ENCODE results near the gene TAF10. TPM values are rescaled to one million over a fixed set of nuclear protein-coding genes. Genes with fewer than 3 reads are reported as not detected.

Gene TAF10
- total RNA-seq, 1 donor from 2014 or later = 87.8 TPM

- TF ChIP-seq CTCF (IDR thresholded peaks at IDR 0.05) = no peak
- DNase-seq (no peak), ATAC-seq (no peak)
- Histone ChIP-seq H3K27ac (no peak overlapping the region), H3K36me3 (peaks cover 30% of the 10 kb centered on the region), H3K4me1 (peaks cover 19% of the 10 kb centered on the region), H3K9me3 (no peaks in the 10 kb centered on the region), H3K27me3 (no peaks in the 10 kb centered on the region), H3K4me3 (peak overlapping the region; percentile 78)
- intact Hi-C loops (cut with DNase I) = no loop called here
Measured at GRCh38 chr11:6617315-6617781, 5.3 kb upstream of the TAF10 start.

GRCh38 chr11:6616596-6617250 lies 4.7 kb upstream of the TAF10 start:
- no peaks in the 10 kb centered on the region for H3K9me3 ChIP-seq
- ATAC-seq (no peak), DNase-seq (no peak)
- no peak overlapping the region for H3K27ac ChIP-seq
- H3K4me1 ChIP-seq = peaks cover 19% of the 10 kb centered on the region
- intact Hi-C loops (cut with DNase I) = no loop called here
- H3K36me3 ChIP-seq = peaks cover 30% of the 10 kb centered on the region
- H3K27me3 ChIP-seq = no peaks in the 10 kb centered on the region
- TF ChIP-seq CTCF (IDR thresholded peaks at IDR 0.05) = no peak
- H3K4me3 ChIP-seq = no peak overlapping the region

GRCh38 chr11:6615882-6616585 lies 4.0 kb upstream of the TAF10 start:
- no peak for DNase-seq
- no peak overlapping the region for H3K4me3 ChIP-seq
- TF ChIP-seq CTCF (IDR thresholded peaks at IDR 0.05) = no peak
- peaks cover 33% of the 10 kb centered on the region for H3K36me3 ChIP-seq
- intact Hi-C loops (cut with DNase I) = no loop called here
- H3K27me3 ChIP-seq = no peaks in the 10 kb centered on the region
- H3K4me1 ChIP-seq = peaks cover 19% of the 10 kb centered on the region
- H3K27ac ChIP-seq = no peak overlapping the region
- ATAC-seq = no peak
- no peaks in the 10 kb centered on the region for H3K9me3 ChIP-seq

GRCh38 chr11:6615046-6615445 lies 3.0 kb upstream of the TAF10 start:
- Histone ChIP-seq H3K4me1 (peaks cover 23% of the 10 kb centered on the region), H3K4me3 (no peak overlapping the region), H3K9me3 (no peaks in the 10 kb centered on the region), H3K27ac (no peak overlapping the region), H3K27me3 (no peaks in the 10 kb centered on the region), H3K36me3 (peaks cover 43% of the 10 kb centered on the region)
- intact Hi-C loops (cut with DNase I) = no loop called here
- TF ChIP-seq CTCF (IDR thresholded peaks at IDR 0.05) = no peak
- ATAC-seq = no peak
- DNase-seq = no peak

GRCh38 chr11:6614446-6614845 lies 2.4 kb upstream of the TAF10 start:
- Histone ChIP-seq H3K9me3 (no peaks in the 10 kb centered on the region), H3K27me3 (no peaks in the 10 kb centered on the region), H3K36me3 (peaks cover 49% of the 10 kb centered on the region), H3K4me3 (no peak overlapping the region), H3K27ac (no peak overlapping the region), H3K4me1 (peaks cover 23% of the 10 kb centered on the region)
- TF ChIP-seq CTCF (IDR thresholded peaks at IDR 0.05) = no peak
- intact Hi-C loops (cut with DNase I) = no loop called here
- ATAC-seq = no peak
- no peak for DNase-seq

Data from upper lobe of right lung (tissue), 1 donor.